HepG2 (cell line): ENCODE data around the gene AHCTF1. TPM values are rescaled to one million over a fixed set of nuclear protein-coding genes. Genes with fewer than 3 reads are reported as not detected.

Experiments used
- E2F5 ChIP-seq: sonication (generic); formaldehyde crosslinking; conservative IDR thresholded peaks from 2 replicates; pipeline ENCODE4 v1.4.0; 2020; ENCODE audit warnings: missing genetic modification reagents
- FOXC1 ChIP-seq: sonication (generic); formaldehyde crosslinking; IDR thresholded peaks from 2 replicates; pipeline ENCODE4 v1.8.0; 2022; ENCODE audit warnings: mild to moderate bottlenecking, missing genetic modification reagents, borderline replicate concordance
- JUNB ChIP-seq: sonication (generic); formaldehyde crosslinking; IDR thresholded peaks from 2 replicates; pipeline ENCODE4 v1.8.0; 2022; ENCODE audit warnings: missing genetic modification reagents, mild to moderate bottlenecking, borderline replicate concordance
- KLF16 ChIP-seq, 2 experiments: sonication (generic) in 1 of 2; formaldehyde crosslinking in 1 of 2; IDR thresholded peaks; 2 replicates each; pipeline versions ENCODE4 v1.6.1 to v1.8.0; 2016 to 2023; ENCODE audit warnings: missing genetic modification reagents in 2 of 2, missing compliant biosample characterization in 1 of 2
- RELA ChIP-seq: sonication (generic); formaldehyde crosslinking; IDR thresholded peaks from 2 replicates; pipeline ENCODE4 v1.4.0; 2020; ENCODE audit warnings: missing genetic modification reagents
- RFXAP ChIP-seq: sonication (generic); formaldehyde crosslinking; IDR thresholded peaks from 2 replicates; pipeline ENCODE4 v1.4.0; 2020; ENCODE audit warnings: missing genetic modification reagents, borderline replicate concordance
- ZNF142 ChIP-seq: sonication (generic); formaldehyde crosslinking; IDR thresholded peaks from 2 replicates; pipeline ENCODE4 v1.4.0; 2020; ENCODE audit warnings: missing genetic modification reagents
- ZNF264 ChIP-seq: sonication (generic); formaldehyde crosslinking; IDR thresholded peaks from 2 replicates; pipeline ENCODE4 v1.4.0; 2020; ENCODE audit warnings: missing genetic modification reagents
- ZNF275 ChIP-seq: sonication (generic); formaldehyde crosslinking; IDR thresholded peaks from 2 replicates; pipeline ENCODE4 v1.8.0; 2022; ENCODE audit warnings: missing genetic modification reagents, mild to moderate bottlenecking, inconsistent platforms, borderline replicate concordance
- ZNF512B ChIP-seq: sonication (generic); formaldehyde crosslinking; IDR thresholded peaks from 2 replicates; pipeline ENCODE4 v1.5.1; 2020; ENCODE audit warnings: missing genetic modification reagents, mild to moderate bottlenecking, borderline replicate concordance
- ZNF878 ChIP-seq: sonication (generic); formaldehyde crosslinking; IDR thresholded peaks from 2 replicates; pipeline ENCODE4 v1.8.1; 2023; ENCODE audit warnings: mild to moderate bottlenecking, missing genetic modification reagents, moderate library complexity
- ZNF879 ChIP-seq: sonication (generic); formaldehyde crosslinking; IDR thresholded peaks from 2 replicates; pipeline ENCODE4 v1.8.1; 2023; ENCODE audit warnings: missing genetic modification reagents
- ZNF883 ChIP-seq: sonication (generic); formaldehyde crosslinking; IDR thresholded peaks from 2 replicates; pipeline ENCODE4 v1.5.1; 2020; ENCODE audit warnings: mild to moderate bottlenecking, missing genetic modification reagents; ENCODE audit errors: not compliant biosample characterization
- polyA plus RNA-seq, 8 experiments: library from polyadenylated mRNA; depleted of rRNA in 3 of 8; stranded (reverse) in 7 of 8; unstranded in 1 of 8; fragments of >200 nt; fragmentation: Illumina TruSeq in 4 of 8; extraction: Trizol in 4 of 8; gene quantifications; 2 replicates each; pipeline versions ENCODE4 v1.2.1 to v1.2.3, GENCODE V29; 2011 to 2016; ENCODE audit warnings: low read depth in 4 of 8, missing spikeins in 1 of 8, mixed read lengths in 1 of 8; ENCODE audit not compliant: insufficient read depth in 1 of 8
- total RNA-seq, 5 experiments: library from RNA; depleted of rRNA; stranded (reverse); fragments of >200 nt; fragmentation: Illumina TruSeq; extraction: Trizol; gene quantifications; 2 replicates each; pipeline ENCODE4 v1.2.3, GENCODE V29; 2016; ENCODE audit warnings: low read depth in 1 of 5

Gene AHCTF1
- total and polyA plus RNA-seq, 2 of the 13 experiments (the other 11 are each of a cell fraction or from before 2014, with no cell fraction given) = 16.6 to 45.9 TPM

- TF ChIP-seq ZNF142 (CRISPR knock-in tag) (no peak), ZNF879 (CRISPR knock-in tag) (0 out of 2 replicates have a peak, but pooled peaks have one; percentile 35), ZNF264 (CRISPR knock-in tag) (no peak), ZNF275 (CRISPR knock-in tag) (no peak), KLF16 (CRISPR knock-in tag; IDR thresholded peaks at IDR 0.05) (no peak), RELA (no peak), ZNF512B (CRISPR knock-in tag) (no peak), ZNF883 (CRISPR knock-in tag) (peak; percentile 9), FOXC1 (CRISPR knock-in tag) (0 out of 2 replicates have a peak, but pooled peaks have one; percentile 13), E2F5 (CRISPR knock-in tag) (peak; percentile 64; the same call in 1 of the 2 replicates), RFXAP (CRISPR knock-in tag) (0 out of 2 replicates have a peak, but pooled peaks have one; percentile 36), ZNF878 (CRISPR knock-in tag) (no peak), JUNB (CRISPR knock-in tag) (no peak)
Observed at GRCh38 chr1:246930830-246931548, 759 bp downstream of the AHCTF1 start (continued).
